Ovary (tissue), 9 donors: Measurements from ENCODE around the gene SSC5D. TPM values are rescaled to one million over a fixed set of nuclear protein-coding genes. Genes with fewer than 3 reads are reported as not detected.

Experiments
- DNase-seq, 5 donors: peaks; one replicate each; pipeline ENCODE4 v3.0.0-alpha.2; 2019 to 2020
- H3K27ac ChIP-seq, 2 donors: fragments of 200-600 bp; one replicate each; pipeline versions ENCODE4 v1.5.1 to v1.8.0; 2019 to 2022
- H3K27me3 ChIP-seq: fragments of 200-600 bp; one replicate; pipeline ENCODE4 v1.8.0; 2022
- H3K36me3 ChIP-seq: fragments of 200-600 bp; sonication (generic); one replicate; pipeline ENCODE4 v1.5.1; 2019
- H3K4me1 ChIP-seq: one replicate; pipeline ENCODE4 v1.8.1; 2013; ENCODE audit warnings: mild to moderate bottlenecking, moderate library complexity; ENCODE audit not compliant: insufficient read depth
- H3K4me3 ChIP-seq: fragments of 200-600 bp; sonication (generic); one replicate; pipeline ENCODE4 v1.5.1; 2017
- H3K9me3 ChIP-seq, 2 donors: fragments of 200-600 bp in 1 of 2; sonication (generic) in 1 of 2; one replicate each; pipeline versions ENCODE4 v1.5.1 to v1.8.1; 2013 to 2019; ENCODE audit warnings: mild to moderate bottlenecking in 1 of 2, moderate library complexity in 1 of 2
- EP300 ChIP-seq: sonication (generic); formaldehyde crosslinking; IDR thresholded peaks from one replicate; pipeline ENCODE4 v1.6.1; 2017; ENCODE audit warnings: antibody characterized with exemption
- POLR2A ChIP-seq: fragments of 450-650 bp; IDR thresholded peaks from one replicate; pipeline ENCODE4 v1.6.1; 2017; ENCODE audit warnings: antibody characterized with exemption, mild to moderate bottlenecking, moderate library complexity
- whole genome bisulfite sequencing, 3 donors: extraction: QIAGEN DNeasy Blood & Tissue Kit in 1 of 3; methylation state at CpG; one replicate each; pipeline versions ENCODE4 v1.1.5 to v1.1.7; 2013 to 2017; 5-methylcytosine and 5-hydroxymethylcytosine counted together
- intact Hi-C, 4 donors: fragments of 100-400 bp; cut with DNase I; formaldehyde crosslinking; loops; one replicate each; pipeline versions ENCODE4 v1.11.0 to v1.15.1; 2022 to 2023
- polyA plus RNA-seq, 2 donors: library from polyadenylated mRNA; stranded (reverse); fragments of 200-250 nt in 1 of 2; fragments of 350-450 nt in 1 of 2; fragmentation: Illumina TruSeq in 1 of 2; extraction: RNeasy Lipid Tissue Mini Kit (QIAGEN cat#74804) in 1 of 2; gene quantifications; one replicate each; pipeline ENCODE4 v1.2.3, GENCODE V29; 2013 to 2014
- total RNA-seq, 7 donors: library from RNA; depleted of rRNA in 2 of 7; stranded (reverse); fragments of >200 nt in 2 of 7; fragmentation: NEBNext Ultra II Directional in 3 of 7; extraction: Animal tissue kit (Norgen Biotek cat#: 25700) in 3 of 7; gene quantifications; one replicate each; pipeline versions ENCODE4 v1.1.0 to v1.2.4, GENCODE V29; 2016 to 2023
- TF ChIP-seq, protein P1 (sequence below), 3 donors: fragments of 450-650 bp in 2 of 3; fragments of 200-600 bp in 1 of 3; IDR thresholded peaks; one replicate each; pipeline versions ENCODE4 v1.5.1 to v1.8.0; 2016 to 2022; ENCODE audit warnings: antibody characterized with exemption in 3 of 3, mild to moderate bottlenecking in 1 of 3
- donor health status: DM: no; HTN: no; CAD: no; lungs with moderate emphysema.
- donor health status: DM: no; HTN: no; CAD: no.
- donor health status: Bipolar disorder and iron deficiency.
- donor health status: DM: yes; HTN: yes; CAD: no.
- donor health status: DM: no; HTN: no; CAD: no.
- donor health status: DM: yes; HTN: yes; CAD: no.

Gene SSC5D
- total and polyA plus RNA-seq, 9 donors, result 5.7 to 29.7 (median 12.4) TPM

DNA sequence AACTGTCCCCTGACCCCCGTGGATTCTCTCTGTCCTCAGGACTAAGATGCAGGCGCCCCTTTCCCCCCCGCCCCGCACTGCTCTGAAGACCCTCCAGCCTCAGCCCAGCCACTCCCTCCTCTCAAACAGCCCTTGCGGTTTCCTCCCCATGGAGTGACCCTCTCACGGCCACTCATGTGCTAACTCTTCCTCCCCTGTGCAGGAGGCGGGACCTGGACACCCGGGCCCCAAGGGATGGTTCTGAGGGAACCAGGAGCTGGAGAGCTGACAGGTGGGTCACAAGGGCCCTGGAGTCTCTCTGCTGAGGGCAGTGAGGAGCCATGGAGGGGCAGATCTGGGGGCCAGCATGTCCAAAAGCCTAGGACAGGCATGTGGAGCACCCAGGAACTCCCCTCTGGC, 28.7 kb upstream of the SSC5D start:
- intact Hi-C loops, result no loop called here
- Histone ChIP-seq H3K27me3 (no peaks in the 10 kb centered on the region), H3K4me3 (no peak overlapping the region), H3K9me3 (no peaks in the 10 kb centered on the region), H3K36me3 (no peaks in the 10 kb centered on the region), H3K4me1 (no peaks in the 10 kb centered on the region), H3K27ac (peak overlapping the region; percentile 32 to 38)
- peak in 1 of 5 donors; percentile 46 for DNase-seq
- WGBS, 3 donors, result 47 to 57% (median 50%) methylated on average over 8 of the region's 8 CpGs
- no peak for TF ChIP-seq EP300
- TF ChIP-seq POLR2A, result no peak
- TF ChIP-seq, protein P1, sequence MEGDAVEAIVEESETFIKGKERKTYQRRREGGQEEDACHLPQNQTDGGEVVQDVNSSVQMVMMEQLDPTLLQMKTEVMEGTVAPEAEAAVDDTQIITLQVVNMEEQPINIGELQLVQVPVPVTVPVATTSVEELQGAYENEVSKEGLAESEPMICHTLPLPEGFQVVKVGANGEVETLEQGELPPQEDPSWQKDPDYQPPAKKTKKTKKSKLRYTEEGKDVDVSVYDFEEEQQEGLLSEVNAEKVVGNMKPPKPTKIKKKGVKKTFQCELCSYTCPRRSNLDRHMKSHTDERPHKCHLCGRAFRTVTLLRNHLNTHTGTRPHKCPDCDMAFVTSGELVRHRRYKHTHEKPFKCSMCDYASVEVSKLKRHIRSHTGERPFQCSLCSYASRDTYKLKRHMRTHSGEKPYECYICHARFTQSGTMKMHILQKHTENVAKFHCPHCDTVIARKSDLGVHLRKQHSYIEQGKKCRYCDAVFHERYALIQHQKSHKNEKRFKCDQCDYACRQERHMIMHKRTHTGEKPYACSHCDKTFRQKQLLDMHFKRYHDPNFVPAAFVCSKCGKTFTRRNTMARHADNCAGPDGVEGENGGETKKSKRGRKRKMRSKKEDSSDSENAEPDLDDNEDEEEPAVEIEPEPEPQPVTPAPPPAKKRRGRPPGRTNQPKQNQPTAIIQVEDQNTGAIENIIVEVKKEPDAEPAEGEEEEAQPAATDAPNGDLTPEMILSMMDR (IDR thresholded peaks at IDR 0.05), result no peak

DNA sequence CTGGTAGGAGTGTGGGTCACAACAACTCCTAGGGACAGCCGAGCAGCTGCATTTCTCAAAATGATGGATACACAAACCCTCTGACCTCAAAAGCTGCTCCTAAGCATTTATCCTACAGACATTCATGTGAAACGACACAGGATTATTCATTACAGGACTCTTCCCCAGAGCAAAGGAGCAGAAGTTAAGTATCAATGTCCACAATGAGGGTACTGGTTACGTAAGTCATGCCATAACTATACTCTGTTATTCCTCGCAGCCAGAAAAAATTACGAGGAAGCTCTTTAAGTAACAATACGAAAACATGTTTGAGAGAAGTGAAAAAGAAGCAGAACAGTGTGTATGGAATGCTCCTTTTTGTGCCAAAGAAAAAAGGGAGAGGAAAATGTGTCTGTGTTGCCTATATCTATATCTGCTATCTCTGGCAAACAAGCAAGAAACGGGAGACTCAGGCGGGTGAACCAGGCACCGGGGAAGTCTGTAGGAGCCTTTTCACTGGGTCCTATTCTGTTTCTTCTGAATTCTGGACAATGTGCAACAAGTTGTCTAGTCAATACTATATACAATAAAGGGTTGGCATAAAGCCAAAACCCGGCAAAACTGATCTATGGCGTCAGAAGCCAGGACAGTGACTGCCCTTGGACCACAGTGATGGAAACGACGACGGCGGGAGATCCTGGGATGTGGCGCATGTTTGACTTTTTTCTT, 28.1 kb upstream of the SSC5D start:
- Histone ChIP-seq H3K9me3 (no peaks in the 10 kb centered on the region), H3K36me3 (no peaks in the 10 kb centered on the region), H3K4me3 (peak overlapping the region; percentile 50), H3K27ac (peak overlapping the region; percentile 64 to 72), H3K4me1 (no peaks in the 10 kb centered on the region), H3K27me3 (no peaks in the 10 kb centered on the region)
- DNase-seq, result peak in 1 of 5 donors; percentile 40
- 15 to 16% (median 16%) methylated on average over 16 of the region's 16 CpGs for WGBS, 3 donors
- TF ChIP-seq POLR2A (no peak), EP300 (no peak)
- TF ChIP-seq, protein P1 (IDR thresholded peaks at IDR 0.05), result no peak
- intact Hi-C loops, result loop anchor here in 1 of 4 donors (5.0 kb wide), 2 partner anchors 42 to 73 kb away; partner anchors contain the start of gene RPL28

- no peaks in the 10 kb centered on the region for H3K27me3 ChIP-seq
- intact Hi-C loops, result loop anchor here in 1 of 4 donors (5.0 kb wide), 2 partner anchors 42 to 73 kb away; partner anchors contain the start of gene RPL28
- peak overlapping the region; percentile 50 for H3K4me3 ChIP-seq
- H3K9me3 ChIP-seq, result no peaks in the 10 kb centered on the region
- H3K36me3 ChIP-seq, result no peaks in the 10 kb centered on the region
- peak; percentile 90 to 94 (median 92) for DNase-seq
- 1 to 5% (median 3%) methylated on average over 22 to 24 of the region's 24 CpGs for whole genome bisulfite sequencing, 3 donors
- peak overlapping the region; percentile 64 to 72 for H3K27ac ChIP-seq
- TF ChIP-seq EP300, result no peak
- no peak for TF ChIP-seq POLR2A
- TF ChIP-seq, protein P1 (IDR thresholded peaks at IDR 0.05), result no peak
- no peaks in the 10 kb centered on the region for H3K4me1 ChIP-seq
These were observed 27.5 kb upstream of the SSC5D start for GRCh38 chr19:55460670-55461258.

- Histone ChIP-seq H3K4me3 (peak within 1 kb of the TSS; percentile 60), H3K9me3 (no peaks in the 10 kb centered on the region), H3K27me3 (no peaks in the 10 kb centered on the region), H3K36me3 (no peaks in the 10 kb centered on the region), H3K4me1 (no peaks in the 10 kb centered on the region), H3K27ac (peak within 1 kb of the TSS; percentile 64 to 72)
- WGBS, 3 donors, result 0% methylated on average over 53 to 54 of the region's 54 CpGs
- TF ChIP-seq, protein P1 (IDR thresholded peaks at IDR 0.05), result no peak
- TF ChIP-seq EP300 (peak; percentile 12), POLR2A (peak; percentile 82)
- intact Hi-C loops, result loop anchor here in 1 of 4 donors (5.0 kb wide), 2 partner anchors 41 to 74 kb away; partner anchors contain the start of gene RPL28
- peak; percentile 100 for DNase-seq
These were observed 26.8 kb upstream of the SSC5D start, which contains the start of gene ISOC2 for GRCh38 chr19:55461259-55461973. Gene ISOC2 (minus strand): TSS chr19:55461642. CDS start chr19:55456486, 5,156 bp downstream.
